IPS-18c (cell line): Measurements from ENCODE around the gene HSPBP1.

Experiments used
- H3K4me3 ChIP-seq: 2 replicates; pipeline ENCODE4 v1.7.0; 2013; ENCODE audit warnings: low read depth, mild to moderate bottlenecking, low read length, moderate library complexity; ENCODE audit not compliant: insufficient read depth
- H3K9me3 ChIP-seq: one replicate; pipeline ENCODE4 v1.6.1; 2013; ENCODE audit warnings: mild to moderate bottlenecking, low read length, moderate library complexity; ENCODE audit not compliant: control insufficient read depth, insufficient read depth

Gene HSPBP1

DNA sequence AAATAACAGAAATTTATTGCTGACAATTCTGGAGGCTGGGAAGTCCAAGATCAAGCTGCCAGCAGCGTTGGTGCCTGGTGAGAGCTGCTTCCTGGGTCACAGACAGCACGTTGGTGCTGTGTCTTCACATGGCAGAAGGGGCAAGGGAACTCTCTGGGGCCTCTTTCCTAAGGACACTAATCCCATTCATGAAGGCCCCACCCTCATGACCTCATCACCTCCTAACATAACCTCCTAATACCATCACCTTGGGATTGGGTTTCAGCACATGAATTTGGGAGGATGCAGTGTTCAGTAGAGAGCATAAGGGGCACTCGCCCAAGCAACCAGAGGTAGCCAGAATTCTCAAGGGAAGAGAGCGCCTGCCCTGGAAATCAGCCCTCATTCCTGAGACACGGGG is 29.5 kb upstream of the HSPBP1 start:
- no peak overlapping the region for H3K4me3 ChIP-seq

DNA sequence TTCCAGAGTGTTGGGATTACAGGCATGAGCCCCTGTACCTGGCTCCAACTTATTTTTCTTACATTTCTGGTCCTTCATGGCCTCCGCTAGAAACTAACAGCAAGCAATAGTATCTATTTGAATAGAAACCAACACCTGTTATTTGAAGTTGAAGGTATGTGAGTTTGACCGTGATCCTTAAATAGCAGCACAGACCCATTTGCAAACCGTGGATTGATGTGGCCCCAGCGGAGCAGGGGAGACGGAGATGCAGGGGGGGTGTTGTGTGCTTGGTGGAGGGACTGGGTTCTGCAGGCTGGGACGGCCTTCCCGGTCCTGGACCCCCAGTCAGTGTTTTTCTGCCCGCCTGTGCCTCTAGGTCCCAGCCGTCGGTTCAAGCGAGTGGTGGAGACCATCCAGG is 28.4 kb upstream of the HSPBP1 start:
- no peaks in the 10 kb centered on the region for H3K9me3 ChIP-seq
- no peak overlapping the region for H3K4me3 ChIP-seq

More for the DNA sequence above, 29.5 kb upstream of the HSPBP1 start:
- no peaks in the 10 kb centered on the region for H3K9me3 ChIP-seq

DNA sequence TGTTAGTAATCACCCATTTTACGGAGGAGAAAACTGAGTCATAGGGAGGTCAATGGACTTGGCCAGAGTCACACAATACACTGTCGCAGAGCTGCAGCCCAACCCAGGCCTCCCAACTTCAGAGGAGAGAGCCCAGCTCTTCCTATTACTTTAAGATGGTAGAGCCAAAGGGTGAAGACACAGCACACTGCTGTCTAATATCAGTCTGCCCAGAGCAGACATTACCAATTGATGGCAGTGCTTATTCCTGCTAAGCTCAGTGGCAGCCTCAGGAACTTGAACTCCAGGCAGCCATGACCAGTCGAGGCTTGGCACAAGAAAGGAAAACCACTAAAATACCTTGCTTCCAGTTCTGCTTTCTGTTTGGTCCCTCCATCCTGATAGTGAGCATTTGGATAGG is 26.8 kb upstream of the HSPBP1 start:
- Histone ChIP-seq H3K4me3 (no peak overlapping the region), H3K9me3 (no peaks in the 10 kb centered on the region)

DNA sequence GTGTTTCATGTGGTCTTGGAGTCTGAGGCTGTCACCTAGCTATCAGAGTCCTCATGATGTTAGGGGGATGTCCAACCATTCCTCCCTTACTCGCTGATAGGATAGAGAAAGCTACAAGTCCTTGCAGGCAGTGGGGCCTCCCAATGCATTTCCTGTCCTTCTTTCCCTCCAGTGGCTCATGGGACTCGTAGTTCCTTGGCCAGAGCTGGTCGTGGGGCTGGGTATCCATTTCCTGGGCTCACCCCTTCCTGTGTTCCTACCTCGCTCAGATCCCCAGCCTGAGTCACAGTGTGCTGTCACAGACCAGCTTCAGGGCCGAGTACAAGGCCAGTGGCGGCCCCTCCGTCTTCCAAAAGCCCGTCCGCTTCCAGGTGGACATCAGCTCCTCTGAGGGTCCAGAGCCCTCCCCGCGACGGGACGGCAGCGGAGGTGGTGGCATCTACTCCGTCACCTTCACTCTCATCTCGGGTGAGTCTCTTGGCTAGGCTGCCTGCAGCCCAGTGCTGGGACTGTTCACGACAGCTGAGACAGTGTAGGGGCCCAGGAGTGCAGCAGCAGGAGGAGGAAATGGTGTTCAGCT is 26.2 kb upstream of the HSPBP1 start:
- H3K9me3 ChIP-seq = no peaks in the 10 kb centered on the region
- no peak overlapping the region for H3K4me3 ChIP-seq

DNA sequence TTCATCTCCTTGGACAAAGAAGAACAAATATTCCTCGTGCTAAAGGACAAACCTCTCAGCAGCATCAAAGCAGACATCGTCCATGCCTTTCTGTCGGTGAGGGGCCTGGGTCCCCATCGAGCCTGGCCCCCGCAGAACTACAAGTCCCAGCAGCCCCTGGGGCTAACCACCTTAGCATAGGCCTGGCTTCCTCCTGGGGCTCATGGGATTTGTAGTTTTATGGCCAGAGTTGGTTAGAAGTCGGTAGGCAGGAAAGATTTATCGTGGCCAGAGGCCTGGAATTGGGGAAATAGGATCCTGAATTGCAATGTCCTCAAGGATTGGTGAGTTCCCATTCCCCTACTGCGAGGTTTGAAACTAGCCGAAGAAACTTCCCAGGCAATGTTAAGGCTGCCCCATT is 25.6 kb upstream of the HSPBP1 start:
- H3K9me3 ChIP-seq = no peaks in the 10 kb centered on the region
- no peak overlapping the region for H3K4me3 ChIP-seq

DNA sequence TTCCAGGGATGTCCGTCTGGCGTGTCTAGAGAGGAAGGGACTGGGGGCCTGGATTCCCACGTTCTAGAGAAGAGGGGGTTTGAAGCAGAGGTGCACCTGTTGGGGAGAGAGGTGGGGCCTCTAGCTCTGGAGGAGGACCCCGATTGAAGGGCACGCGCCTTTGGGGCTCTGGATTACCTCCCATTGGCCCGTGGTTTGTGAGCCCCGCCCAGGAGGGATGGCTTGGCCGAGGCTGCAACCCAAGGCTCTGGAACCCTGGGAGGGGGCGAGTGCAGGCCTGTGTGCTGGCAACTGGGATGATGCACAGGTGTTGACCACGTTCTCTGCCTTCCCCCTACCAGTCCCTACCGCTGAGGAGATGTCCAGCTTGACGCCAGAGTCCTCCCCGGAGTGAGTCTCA is 25.1 kb upstream of the HSPBP1 start:
- Histone ChIP-seq H3K9me3 (no peaks in the 10 kb centered on the region), H3K4me3 (no peak overlapping the region)

DNA sequence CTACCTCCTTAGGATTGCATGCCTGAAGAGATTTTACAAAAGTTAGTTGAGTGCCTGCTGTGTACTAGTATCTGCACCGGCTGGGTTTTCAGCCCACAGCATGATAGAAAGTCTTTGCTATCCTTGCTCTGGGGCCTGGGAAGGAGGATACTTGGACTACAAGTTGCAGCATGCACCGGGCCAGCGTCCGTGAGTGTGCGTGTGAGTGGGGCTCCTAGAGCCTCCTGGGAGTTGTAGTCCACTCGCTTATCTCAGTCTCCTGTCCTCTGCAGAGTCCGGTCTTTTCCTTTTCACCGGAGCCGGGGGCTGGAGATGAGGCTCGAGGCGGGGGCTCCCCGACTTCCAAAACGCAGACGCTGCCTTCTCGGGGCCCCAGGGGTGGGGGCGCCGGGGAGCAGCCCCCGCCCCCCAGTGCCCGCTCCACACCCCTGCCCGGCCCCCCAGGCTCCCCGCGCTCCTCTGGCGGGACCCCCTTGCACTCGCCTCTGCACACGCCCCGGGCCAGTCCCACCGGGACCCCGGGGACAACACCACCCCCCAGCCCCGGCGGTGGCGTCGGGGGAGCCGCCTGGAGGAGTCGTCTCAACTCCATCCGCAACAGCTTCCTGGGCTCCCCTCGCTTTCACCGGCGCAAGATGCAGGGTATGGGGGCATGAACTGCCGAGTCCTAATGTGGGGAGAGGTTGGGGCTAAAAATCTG is 24.5 kb upstream of the HSPBP1 start:
- Histone ChIP-seq H3K4me3 (no peak overlapping the region), H3K9me3 (no peaks in the 10 kb centered on the region)

DNA sequence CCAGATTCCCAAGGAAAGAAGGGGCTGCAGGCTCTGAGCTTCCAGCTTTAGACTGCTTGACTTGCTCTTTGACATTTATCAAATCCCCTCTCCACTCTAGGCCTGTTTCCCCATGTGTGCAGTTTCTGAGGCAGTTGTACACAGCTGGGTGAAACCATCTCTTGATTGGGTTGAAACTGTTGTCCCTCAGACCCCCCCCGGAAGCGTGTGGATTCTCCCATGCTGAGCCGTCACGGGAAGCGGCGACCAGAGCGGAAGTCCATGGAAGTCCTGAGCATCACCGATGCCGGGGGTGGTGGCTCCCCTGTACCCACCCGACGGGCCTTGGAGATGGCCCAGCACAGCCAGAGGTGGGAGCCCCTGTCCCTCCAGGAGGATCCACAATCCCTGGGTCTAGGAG is 23.6 kb upstream of the HSPBP1 start:
- Histone ChIP-seq H3K9me3 (no peaks in the 10 kb centered on the region), H3K4me3 (no peak overlapping the region)

DNA sequence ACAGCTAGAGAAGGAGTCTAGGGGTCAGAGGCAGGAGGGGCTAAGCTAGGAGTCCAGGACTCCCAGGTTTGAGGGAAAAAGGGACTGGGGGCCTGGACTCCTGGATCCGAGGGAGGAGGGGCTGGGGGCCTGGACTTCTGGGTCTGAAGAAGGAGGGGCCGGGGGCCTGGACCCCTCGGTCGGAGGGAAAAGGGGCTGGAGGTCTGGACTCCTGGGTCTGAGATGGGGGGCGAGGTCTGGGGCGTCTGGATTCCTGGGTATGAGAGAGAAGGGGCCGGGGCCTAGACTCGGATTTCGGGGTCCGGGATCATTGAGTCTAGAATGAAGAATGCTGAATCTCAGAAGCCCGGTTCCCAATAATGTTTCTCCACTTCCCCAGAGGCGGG is 22.4 kb upstream of the HSPBP1 start:
- Histone ChIP-seq H3K4me3 (no peak overlapping the region), H3K9me3 (no peaks in the 10 kb centered on the region)

DNA sequence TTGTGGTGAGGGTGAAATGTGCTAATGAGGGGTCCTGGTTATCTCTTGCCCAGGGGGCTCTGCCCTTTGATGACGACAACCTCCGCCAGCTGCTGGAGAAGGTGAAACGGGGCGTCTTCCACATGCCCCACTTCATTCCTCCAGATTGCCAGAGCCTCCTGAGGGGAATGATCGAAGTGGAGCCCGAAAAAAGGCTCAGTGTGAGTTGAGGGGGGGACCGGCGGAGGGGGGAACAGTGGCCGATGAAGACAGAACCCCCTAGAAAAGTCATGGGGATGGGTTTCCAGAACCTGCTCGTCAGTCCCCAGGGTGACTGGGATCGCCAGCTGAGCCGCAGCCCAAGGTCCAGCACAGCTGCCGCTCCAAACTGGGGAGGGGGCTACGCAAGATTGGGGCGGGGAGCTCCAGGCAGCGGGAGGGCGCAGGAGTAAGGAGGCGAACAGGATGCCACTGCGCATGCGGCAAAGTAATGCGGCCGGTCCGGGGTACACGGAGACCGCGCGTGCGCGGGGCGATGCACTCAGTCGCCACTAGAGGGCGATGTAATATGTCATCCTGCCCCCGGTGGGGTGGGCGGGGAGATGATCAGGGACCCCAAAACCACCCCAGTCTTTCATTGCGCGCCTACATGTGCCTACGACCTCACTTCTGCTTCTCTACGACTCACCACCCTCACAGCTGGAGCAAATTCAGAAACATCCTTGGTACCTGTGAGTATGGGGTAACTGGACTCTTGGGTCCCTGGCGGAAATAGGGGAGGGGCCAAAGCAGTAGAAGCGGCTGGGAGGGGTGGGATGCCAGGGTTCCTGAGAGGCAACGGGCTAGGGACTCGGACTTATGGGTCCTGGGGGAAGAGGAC is 21.8 kb upstream of the HSPBP1 start:
- no peak overlapping the region for H3K4me3 ChIP-seq
- no peaks in the 10 kb centered on the region for H3K9me3 ChIP-seq

DNA sequence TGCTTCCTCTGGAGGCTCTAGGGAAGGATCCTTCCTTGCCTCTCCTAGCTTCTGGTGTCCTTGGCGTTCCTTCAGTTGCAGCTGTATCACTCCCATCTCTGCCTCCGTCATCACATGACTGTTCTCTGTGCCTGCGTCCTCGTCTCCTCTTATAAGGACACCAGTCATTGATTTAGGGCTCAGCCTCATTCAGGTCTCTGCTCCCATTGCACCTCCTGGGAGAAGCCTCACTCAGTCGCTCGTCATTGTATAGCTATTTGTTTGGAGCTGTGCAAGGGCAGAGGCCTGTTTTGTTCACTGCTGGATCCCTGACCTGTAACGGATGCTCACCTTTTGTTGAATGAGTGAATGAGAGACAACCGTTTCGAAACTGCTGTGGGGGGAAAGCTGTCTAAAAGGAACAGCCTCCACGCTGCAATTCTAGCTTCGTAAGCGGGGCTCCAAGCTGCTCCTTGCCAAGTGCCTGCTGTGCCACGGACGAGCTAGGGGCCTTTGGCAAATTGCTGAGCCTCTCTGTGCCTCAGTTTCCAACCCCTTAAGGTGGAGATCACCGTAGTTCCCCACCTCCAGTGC is 21.1 kb upstream of the HSPBP1 start:
- no peak overlapping the region for H3K4me3 ChIP-seq
- no peaks in the 10 kb centered on the region for H3K9me3 ChIP-seq

DNA sequence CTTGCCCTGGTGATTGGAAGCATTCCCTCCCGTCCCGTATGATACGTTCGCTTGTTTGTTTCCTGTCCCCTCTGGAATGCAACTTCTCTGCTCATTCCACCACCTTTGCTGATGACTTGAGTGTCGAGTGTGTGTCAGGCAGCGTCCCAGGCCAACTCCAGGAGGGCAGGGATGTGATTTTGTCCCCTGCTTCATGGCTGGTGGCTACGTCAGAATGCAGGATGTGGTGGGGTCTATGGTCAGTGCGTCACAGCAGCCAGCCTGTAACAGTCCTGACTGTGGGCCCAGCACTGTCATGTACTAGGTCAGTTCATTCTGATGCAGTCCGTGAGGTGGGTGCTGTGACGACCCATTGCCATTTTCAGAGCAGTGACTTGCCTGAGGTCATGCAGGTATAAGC is 20.1 kb upstream of the HSPBP1 start:
- no peaks in the 10 kb centered on the region for H3K9me3 ChIP-seq
- no peak overlapping the region for H3K4me3 ChIP-seq

DNA sequence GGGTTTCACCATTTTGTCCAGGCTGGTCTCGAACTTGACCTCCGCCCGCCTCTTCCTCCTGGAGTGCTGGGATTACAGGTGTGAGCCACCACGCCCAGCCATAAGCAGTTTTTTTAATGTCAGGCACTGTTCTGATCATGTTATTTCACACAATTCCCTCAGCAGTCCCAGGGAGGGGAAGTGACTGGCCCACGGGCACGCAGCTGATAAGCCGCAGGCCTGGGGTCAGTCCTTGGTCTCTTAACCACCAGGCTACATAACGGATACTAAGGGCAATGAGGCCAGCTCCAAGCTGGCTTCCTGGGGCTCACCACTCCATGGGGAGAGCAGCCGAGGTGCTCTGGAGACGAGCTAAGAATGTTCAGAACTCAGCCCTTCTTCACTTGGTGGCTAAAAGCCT is 17.4 kb upstream of the HSPBP1 start:
- Histone ChIP-seq H3K4me3 (no peak overlapping the region), H3K9me3 (no peaks in the 10 kb centered on the region)

DNA sequence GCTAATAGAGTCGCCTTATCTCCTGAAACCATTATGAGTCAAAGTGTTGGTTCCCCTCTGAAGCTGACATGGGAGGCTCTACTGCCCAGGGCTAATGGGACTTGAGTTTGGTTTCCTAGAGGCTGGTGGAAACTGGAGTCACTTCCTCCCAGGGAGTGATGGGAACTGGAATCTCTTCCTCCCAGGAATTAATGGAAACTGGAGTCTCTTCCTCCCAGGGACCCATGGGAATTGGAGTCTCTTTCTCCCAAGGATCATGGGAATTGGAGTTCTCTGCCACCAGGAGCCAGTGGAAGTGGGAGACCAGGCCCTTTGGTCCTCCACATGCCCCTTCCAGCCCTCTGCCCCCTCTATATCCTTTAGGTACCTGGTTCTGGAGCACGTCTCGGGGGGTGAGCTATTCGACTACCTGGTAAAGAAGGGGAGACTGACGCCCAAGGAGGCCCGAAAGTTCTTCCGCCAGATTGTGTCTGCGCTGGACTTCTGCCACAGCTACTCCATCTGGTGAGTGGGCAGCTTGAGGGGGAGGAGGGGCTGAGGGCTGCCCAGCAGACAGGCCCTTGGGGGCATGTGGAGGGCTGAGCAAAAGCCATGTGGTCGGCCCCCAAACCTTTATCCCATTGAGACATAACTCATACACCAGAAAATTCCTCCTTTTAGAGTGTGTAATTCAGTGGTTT is 9.3 kb upstream of the HSPBP1 start:
- Histone ChIP-seq H3K4me3 (no peak overlapping the region), H3K9me3 (no peaks in the 10 kb centered on the region)

DNA sequence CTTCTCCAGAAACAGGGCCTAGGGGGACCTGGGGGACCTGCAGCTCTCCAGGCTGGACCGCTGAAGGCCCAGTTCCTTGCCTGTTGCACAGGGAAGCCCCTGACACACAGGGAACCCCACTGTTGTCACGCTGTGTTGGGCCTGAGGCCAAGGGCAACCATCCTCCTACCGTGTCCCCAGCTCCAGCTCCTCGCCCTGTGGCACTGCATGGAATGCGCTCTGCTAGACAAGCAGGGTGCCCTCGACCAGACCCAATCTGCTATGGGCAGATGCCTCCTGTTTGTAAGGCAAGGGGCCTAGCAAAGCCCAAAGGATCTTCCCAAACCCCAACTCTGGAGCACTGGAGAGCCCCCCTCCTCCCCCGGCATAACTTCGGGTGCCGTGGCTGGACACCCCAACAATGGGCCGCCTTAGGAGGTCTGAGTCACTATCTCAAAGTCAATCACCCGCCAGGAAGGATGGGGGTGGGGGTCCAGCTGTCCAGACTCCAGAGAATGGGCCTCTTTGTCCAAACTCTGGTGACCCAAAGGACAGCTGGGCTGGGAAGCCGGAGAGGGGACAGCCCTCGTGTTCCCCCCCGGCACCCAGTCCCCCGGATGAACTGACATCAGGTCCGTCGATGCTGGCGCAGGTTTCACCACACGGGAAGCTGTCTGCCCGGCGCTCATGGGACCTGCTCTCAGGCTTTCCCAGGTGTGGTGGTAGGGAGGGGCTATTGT is 7.6 kb upstream of the HSPBP1 start:
- H3K9me3 ChIP-seq = no peaks in the 10 kb centered on the region
- H3K4me3 ChIP-seq = no peak overlapping the region

DNA sequence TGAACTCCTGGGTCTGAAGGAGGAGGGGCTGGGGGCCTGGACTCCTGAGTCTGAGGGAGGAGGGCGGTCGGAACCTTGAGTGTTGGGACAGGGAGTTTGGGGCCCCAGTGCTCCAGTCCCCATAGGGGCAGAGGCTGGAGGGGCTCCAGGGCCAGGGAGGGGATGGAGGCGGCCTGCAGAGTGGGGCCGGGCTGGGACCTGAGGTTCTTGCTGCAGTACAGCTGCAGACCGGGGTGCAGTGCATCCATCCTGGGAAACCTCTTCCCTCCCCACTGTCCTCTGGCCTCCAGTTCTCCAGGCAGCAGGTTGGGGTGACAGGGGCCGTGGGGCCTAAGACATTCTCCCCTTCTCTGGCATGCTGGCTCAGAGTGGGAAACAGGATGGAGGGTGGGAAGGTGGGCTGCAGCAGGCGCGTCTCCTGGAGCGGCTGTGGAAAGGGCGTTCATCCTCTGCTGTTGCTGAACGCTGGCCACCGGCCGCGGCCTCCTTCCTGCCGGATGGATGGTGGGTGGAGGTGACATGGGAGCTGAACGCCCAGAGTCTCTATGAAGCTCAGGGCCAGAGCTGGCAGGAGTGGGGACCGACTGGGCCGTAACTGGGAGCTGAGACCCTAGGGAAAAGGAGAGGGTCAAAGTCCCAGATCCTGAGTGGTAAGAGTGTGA is 5.5 kb upstream of the HSPBP1 start:
- peak overlapping the region; percentile 49; the same call in 1 of the 2 replicates for H3K4me3 ChIP-seq

More for the DNA sequence above, 5.5 kb upstream of the HSPBP1 start:
- H3K9me3 ChIP-seq = no peaks in the 10 kb centered on the region
